NOMO-1 treated with dmso at 0.1 percent for 144 hours (cell line): ENCODE results near the gene RNF113A.
A peak's percentile ranks its signal among the peaks of the same experiment; 100 is the strongest.
"Not testable (repeated sequence)": the region's sequence is repeated elsewhere in the genome, so short reads cannot be mapped to it uniquely, and the experiment has no call there.

Source experiments
- DNase-seq: peaks from one replicate; lab custom pipeline; 2025; ENCODE audit not compliant: unreplicated experiment; lab: John Stamatoyannopoulos, UW

Gene RNF113A

GRCh38 chrX:119871599-119872395 is at the start of gene RNF113A, which contains the start of gene NDUFA1:
TSS of gene RNF113A (minus strand) at chrX:119871733. CDS start at chrX:119871613, 120 bp downstream.
TSS of gene NDUFA1 (plus strand) at chrX:119871832. CDS start at chrX:119871912, 80 bp downstream.
- peak; percentile 85 for DNase-seq

GRCh38 chrX:119919835-119920585 is 48.5 kb upstream of the RNF113A start:
- no peak for DNase-seq

GRCh38 chrX:119917877-119918276 is 46.3 kb upstream of the RNF113A start:
- no peak for DNase-seq

GRCh38 chrX:119916310-119916709 is 44.8 kb upstream of the RNF113A start:
- DNase-seq, result no peak

- DNase-seq, result no peak
Observed at GRCh38 chrX:119900976-119901375, 29.4 kb upstream of the RNF113A start.

- DNase-seq, result no peak
Observed at GRCh38 chrX:119899125-119899524, 27.6 kb upstream of the RNF113A start.

- no peak for DNase-seq
Observed at GRCh38 chrX:119895843-119896326, 24.4 kb upstream of the RNF113A start, which contains the start of gene AKAP14. TSS of gene AKAP14 (plus strand) at chrX:119895893. CDS start at chrX:119903224, 7,331 bp downstream.

- not testable (repeated sequence) for DNase-seq
Observed at GRCh38 chrX:119891961-119892692, 20.6 kb upstream of the RNF113A start.

GRCh38 chrX:119890626-119891025 is 19.1 kb upstream of the RNF113A start:
- not testable (repeated sequence) for DNase-seq

- peak; percentile 25 for DNase-seq
Observed at GRCh38 chrX:119887721-119888425, 16.3 kb upstream of the RNF113A start.

GRCh38 chrX:119885554-119886428 is 14.3 kb upstream of the RNF113A start:
- DNase-seq, result no peak

- DNase-seq, result peak; percentile 32
Observed at GRCh38 chrX:119880552-119881437, 9.3 kb upstream of the RNF113A start.

- no peak for DNase-seq
Observed at GRCh38 chrX:119880076-119880475, 8.5 kb upstream of the RNF113A start.

GRCh38 chrX:119878740-119879139 is 7.2 kb upstream of the RNF113A start:
- no peak for DNase-seq

- no peak for DNase-seq
Observed at GRCh38 chrX:119871245-119871598, 311 bp downstream of the RNF113A start.

GRCh38 chrX:119870626-119871131 is 854 bp downstream of the RNF113A start:
- no peak for DNase-seq

- no peak for DNase-seq
Observed at GRCh38 chrX:119853444-119853843, 18.1 kb downstream of the RNF113A start.
